Tibial artery (tissue), 4 donors: ENCODE results near the gene MACROD2.

Source experiments
- DNase-seq, 2 donors: peaks; one replicate each; pipeline ENCODE4 v3.0.0-alpha.2; 2019
- H3K27ac ChIP-seq, 2 donors: fragments of 200-600 bp; sonication (generic) in 1 of 2; 1 replicate in 1 of 2; 2 replicates in 1 of 2; pipeline ENCODE4 v1.5.1; 2018 to 2019; ENCODE audit warnings: mild to moderate bottlenecking in 1 of 2
- H3K27me3 ChIP-seq, 2 donors: fragments of 200-600 bp; sonication (generic) in 1 of 2; one replicate each; pipeline versions ENCODE4 v1.5.1 to v1.6.0; 2016 to 2019
- H3K36me3 ChIP-seq, 3 donors: fragments of 200-600 bp; sonication (generic) in 2 of 3; one replicate each; pipeline ENCODE4 v1.5.1; 2016 to 2019; ENCODE audit warnings: mild to moderate bottlenecking in 2 of 3
- H3K4me1 ChIP-seq, 4 donors: fragments of 200-600 bp; sonication (generic) in 2 of 4; 1 replicate in 3 of 4; 2 replicates in 1 of 4; pipeline ENCODE4 v1.5.1; 2016 to 2019
- H3K4me3 ChIP-seq, 2 donors: fragments of 200-600 bp; sonication (generic) in 1 of 2; 1 replicate in 1 of 2; 2 replicates in 1 of 2; pipeline ENCODE4 v1.5.1; 2018 to 2019; ENCODE audit warnings: mild to moderate bottlenecking in 2 of 2
- H3K9me3 ChIP-seq, 3 donors: fragments of 200-600 bp; sonication (generic) in 1 of 3; one replicate each; pipeline ENCODE4 v1.5.1; 2016 to 2019
- CTCF ChIP-seq, 2 experiments: fragments of 200-600 bp in 1 of 2; fragments of 450-650 bp in 1 of 2; IDR thresholded peaks; one replicate each; pipeline ENCODE4 v1.5.1; 2017 to 2019; ENCODE audit warnings: antibody characterized with exemption in 2 of 2, mild to moderate bottlenecking in 1 of 2, moderate library complexity in 1 of 2
- intact Hi-C: fragments of 100-400 bp; cut with DNase I; formaldehyde crosslinking; loops from one replicate; pipeline ENCODE4 v1.15.0; 2023; ENCODE audit warnings: low total_unique reads

Gene MACROD2

DNA sequence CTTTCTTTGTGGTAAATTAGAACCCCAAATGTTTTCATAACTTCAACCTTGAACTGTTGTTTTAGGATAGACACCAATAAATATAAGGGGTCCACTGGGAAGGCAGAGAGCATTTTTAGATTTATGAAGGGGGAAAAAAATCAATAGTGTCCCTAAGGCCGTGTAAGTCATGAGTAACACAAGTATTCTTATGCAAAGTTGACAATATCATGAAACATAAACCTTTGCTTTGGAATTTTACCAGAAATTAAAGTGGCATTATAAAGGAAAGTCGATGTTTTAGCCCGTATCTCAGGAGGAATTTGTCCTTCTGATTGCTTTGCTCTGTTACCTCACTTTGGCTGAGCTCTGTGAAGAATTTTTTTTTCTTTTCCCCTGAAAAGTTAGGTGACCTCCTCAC, 737.0 kb downstream of the MACROD2 start:
- Histone ChIP-seq H3K9me3 (no peaks in the 10 kb centered on the region), H3K4me1 (no peaks in the 10 kb centered on the region), H3K27me3 (no peaks in the 10 kb centered on the region), H3K36me3 (no peaks in the 10 kb centered on the region), H3K4me3 (no peak overlapping the region), H3K27ac (no peak overlapping the region)
- intact Hi-C loops: no loop called here
- TF ChIP-seq CTCF (IDR thresholded peaks at IDR 0.05): no peak
- no peak for DNase-seq

GRCh38 chr20:14732996-14733395, 737.7 kb downstream of the MACROD2 start:
- TF ChIP-seq CTCF (IDR thresholded peaks at IDR 0.05): no peak
- intact Hi-C loops: no loop called here
- DNase-seq: no peak

DNA sequence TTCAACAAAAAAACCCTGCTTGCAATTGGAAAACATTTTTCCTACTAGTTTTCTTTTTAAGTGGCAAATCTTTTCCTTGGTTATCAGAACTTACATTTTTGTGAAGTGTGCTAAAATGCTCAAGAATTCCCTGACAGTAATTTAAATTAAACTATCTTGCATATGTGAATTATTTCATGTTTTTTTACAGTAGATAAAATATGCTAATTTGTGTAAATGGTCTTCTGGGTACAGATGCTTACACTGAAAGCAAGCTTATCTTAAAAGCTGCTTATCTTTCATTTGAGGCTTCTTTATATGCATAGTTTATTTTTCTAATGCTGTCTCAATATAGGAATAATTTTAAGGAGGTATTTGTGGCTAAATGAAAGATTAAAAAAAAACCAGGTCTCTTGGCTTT, 745.1 kb downstream of the MACROD2 start:
- no peak for DNase-seq
- Histone ChIP-seq H3K36me3 (no peaks in the 10 kb centered on the region), H3K4me3 (no peak overlapping the region), H3K27ac (no peak overlapping the region), H3K27me3 (no peaks in the 10 kb centered on the region), H3K9me3 (no peaks in the 10 kb centered on the region), H3K4me1 (no peaks in the 10 kb centered on the region)
- no peak for TF ChIP-seq CTCF (IDR thresholded peaks at IDR 0.05)
- intact Hi-C loops: no loop called here

More at GRCh38 chr20:14732996-14733395, 737.7 kb downstream of the MACROD2 start:
- Histone ChIP-seq H3K27ac (no peak overlapping the region), H3K4me3 (no peak overlapping the region), H3K27me3 (no peaks in the 10 kb centered on the region), H3K9me3 (no peaks in the 10 kb centered on the region), H3K36me3 (no peaks in the 10 kb centered on the region), H3K4me1 (no peaks in the 10 kb centered on the region)

- no peaks in the 10 kb centered on the region for H3K27me3 ChIP-seq
- no peaks in the 10 kb centered on the region for H3K36me3 ChIP-seq
- no peak for DNase-seq
- intact Hi-C loops: no loop called here
- H3K27ac ChIP-seq: no peak overlapping the region
- no peak for TF ChIP-seq CTCF (IDR thresholded peaks at IDR 0.05)
- H3K9me3 ChIP-seq: no peaks in the 10 kb centered on the region
- no peak overlapping the region for H3K4me3 ChIP-seq
- no peaks in the 10 kb centered on the region for H3K4me1 ChIP-seq
Observed at GRCh38 chr20:14741616-14742015, 746.3 kb downstream of the MACROD2 start.

DNA sequence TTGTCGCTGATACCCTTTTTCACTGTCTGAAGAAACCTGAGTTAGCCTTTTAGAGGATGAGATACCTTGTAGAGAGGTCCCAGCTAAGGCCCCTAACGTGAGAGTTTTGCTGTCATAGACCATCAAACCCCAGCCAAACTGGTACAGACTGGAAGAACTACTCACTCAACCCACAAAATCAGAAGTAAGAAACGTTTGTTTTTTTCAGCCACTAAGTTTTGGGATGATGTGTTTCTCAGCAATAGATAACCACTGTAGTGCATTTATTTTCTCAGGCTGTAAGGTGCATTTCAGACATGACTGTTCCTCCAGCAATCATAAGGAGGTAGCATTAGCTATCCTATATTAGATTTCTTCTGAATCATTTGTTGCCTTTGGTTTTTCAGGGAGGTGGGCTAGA, 749.4 kb downstream of the MACROD2 start:
- no peak for DNase-seq
- intact Hi-C loops: no loop called here
- Histone ChIP-seq H3K9me3 (no peaks in the 10 kb centered on the region), H3K4me3 (no peak overlapping the region), H3K4me1 (no peaks in the 10 kb centered on the region), H3K27ac (no peak overlapping the region), H3K27me3 (no peaks in the 10 kb centered on the region), H3K36me3 (no peaks in the 10 kb centered on the region)
- no peak for TF ChIP-seq CTCF (IDR thresholded peaks at IDR 0.05)

DNA sequence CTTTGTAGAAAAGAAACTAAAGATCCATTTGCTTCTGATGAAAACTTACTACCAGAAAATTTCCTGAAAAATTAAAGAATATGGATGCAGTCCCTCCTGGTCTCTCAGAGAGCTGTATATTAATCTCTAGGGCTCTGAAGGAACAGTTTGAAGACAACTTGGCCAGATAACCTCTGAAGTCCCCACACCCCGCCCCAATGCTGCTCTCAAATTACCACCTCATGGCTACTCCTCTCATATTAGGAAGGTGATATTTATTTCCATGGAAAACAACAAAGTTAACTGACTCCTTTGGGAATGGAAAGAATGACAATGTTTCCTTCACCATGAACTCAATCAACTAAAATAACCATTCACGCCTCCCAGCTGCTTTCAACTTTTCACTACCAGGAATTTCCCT, 750.5 kb downstream of the MACROD2 start:
- no peak for TF ChIP-seq CTCF (IDR thresholded peaks at IDR 0.05)
- Histone ChIP-seq H3K36me3 (no peaks in the 10 kb centered on the region), H3K4me1 (no peaks in the 10 kb centered on the region), H3K4me3 (no peak overlapping the region), H3K27me3 (no peaks in the 10 kb centered on the region), H3K27ac (no peak overlapping the region), H3K9me3 (no peaks in the 10 kb centered on the region)
- intact Hi-C loops: no loop called here
- DNase-seq: no peak
